Neural cell (in vitro differentiated cells): ENCODE results near the gene PCNX1. TPM values are rescaled to one million over a fixed set of nuclear protein-coding genes. Genes with fewer than 3 reads are reported as not detected.
"Not testable (repeated sequence)": the region's sequence is repeated elsewhere in the genome, so short reads cannot be mapped to it uniquely, and the experiment has no call there.

Source experiments
- H2AFZ ChIP-seq: fragments of 200-600, 300-800 bp; sonication (generic), shearing (Covaris generic); 2 replicates; pipeline ENCODE4 v1.6.0; 2014; ENCODE audit warnings: low read depth, mild to moderate bottlenecking, antibody characterized with exemption, low read length, moderate library complexity
- H3F3A ChIP-seq: fragments of 200-600 bp; shearing (Covaris generic); 2 replicates; pipeline ENCODE4 v1.6.1; 2016; ENCODE audit warnings: mild to moderate bottlenecking, moderate library complexity, mixed read lengths, antibody characterized with exemption, low read length; ENCODE audit not compliant: insufficient read depth, poor library complexity, severe bottlenecking
- H3K27ac ChIP-seq: fragments of 200-600, 300-800 bp; sonication (generic), shearing (Covaris generic); 2 replicates; pipeline ENCODE4 v1.5.1; 2014; ENCODE audit warnings: mild to moderate bottlenecking, low read length, moderate library complexity
- H3K27me3 ChIP-seq: fragments of 300-800, 200-600 bp; sonication (generic), shearing (Covaris generic); 2 replicates; pipeline ENCODE4 v1.6.0; 2014; ENCODE audit warnings: mild to moderate bottlenecking, low read depth, low read length, moderate library complexity; ENCODE audit not compliant: insufficient read depth
- H3K36me3 ChIP-seq: fragments of 300-800, 200-600 bp; sonication (generic), shearing (Covaris generic); 2 replicates; pipeline ENCODE4 v1.5.1; 2014; ENCODE audit warnings: mild to moderate bottlenecking, antibody characterized with exemption, low read length, moderate library complexity; ENCODE audit not compliant: insufficient read depth
- H3K4me2 ChIP-seq: fragments of 300-800, 200-600 bp; sonication (generic), shearing (Covaris generic); 2 replicates; pipeline ENCODE4 v1.6.0; 2014; ENCODE audit warnings: mild to moderate bottlenecking, low read length
- H3K4me3 ChIP-seq: fragments of 300-800, 200-600 bp; sonication (generic), shearing (Covaris generic); 2 replicates; pipeline ENCODE4 v1.5.1; 2014; ENCODE audit warnings: mild to moderate bottlenecking, low read length, moderate library complexity
- H3K79me2 ChIP-seq: fragments of 200-600 bp; shearing (Covaris generic); replicated peaks from 2 replicates; pipeline ENCODE4 v1.6.0; 2014; ENCODE audit warnings: mild to moderate bottlenecking, low read length, moderate library complexity; ENCODE audit not compliant: insufficient read depth
- H3K9ac ChIP-seq: fragments of 300-800, 200-600 bp; sonication (generic), shearing (Covaris generic); 2 replicates; pipeline ENCODE4 v1.6.1; 2016; ENCODE audit warnings: mild to moderate bottlenecking, low read length, mixed read lengths
- H3K9me2 ChIP-seq: fragments of 200-600 bp; shearing (Covaris generic); 2 replicates; pipeline ENCODE4 v1.6.1; 2016; ENCODE audit warnings: mild to moderate bottlenecking, low read length, mixed read lengths; ENCODE audit not compliant: insufficient read depth
- H3K9me3 ChIP-seq: fragments of 200-600, 300-800 bp; sonication (generic), shearing (Covaris generic); 2 replicates; pipeline ENCODE4 v1.6.1; 2016; ENCODE audit warnings: mild to moderate bottlenecking, mixed run types, low read length, moderate library complexity, mixed read lengths
- H4K20me1 ChIP-seq: fragments of 200-600 bp; shearing (Covaris generic); 2 replicates; pipeline ENCODE4 v1.6.1; 2016; ENCODE audit warnings: mild to moderate bottlenecking, mixed run types; ENCODE audit not compliant: insufficient read depth
- CTCF ChIP-seq: fragments of 450-650 bp; IDR thresholded peaks from 2 replicates; pipeline ENCODE4 v1.5.1; 2014; ENCODE audit warnings: antibody characterized with exemption, mild to moderate bottlenecking, moderate library complexity; ENCODE audit not compliant: poor library complexity, severe bottlenecking
- EP300 ChIP-seq: fragments of 450-650 bp; conservative IDR thresholded peaks from 2 replicates; pipeline ENCODE4 v1.6.1; 2014; ENCODE audit warnings: antibody characterized with exemption, mild to moderate bottlenecking, moderate library complexity; ENCODE audit not compliant: poor library complexity, severe bottlenecking
- EZH2 ChIP-seq: fragments of 200-600, 300-800 bp; shearing (Covaris generic), sonication (generic); IDR thresholded peaks from 2 replicates; pipeline ENCODE4 v1.6.1; 2014; ENCODE audit warnings: antibody characterized with exemption, low read length, borderline replicate concordance, mild to moderate bottlenecking; ENCODE audit not compliant: insufficient read depth, poor library complexity, severe bottlenecking
- MXI1 ChIP-seq: fragments of 450-650 bp; conservative IDR thresholded peaks from 2 replicates; pipeline ENCODE4 v1.6.1; 2014; ENCODE audit warnings: antibody characterized with exemption, mild to moderate bottlenecking; ENCODE audit not compliant: poor library complexity, severe bottlenecking
- POLR2AphosphoS5 ChIP-seq: IDR thresholded peaks from 2 replicates; pipeline ENCODE4 v1.6.1; 2012
- RAD21 ChIP-seq: fragments of 450-650 bp; conservative IDR thresholded peaks from 2 replicates; pipeline ENCODE4 v1.6.1; 2014; ENCODE audit warnings: antibody characterized with exemption, mild to moderate bottlenecking, moderate library complexity
- REST ChIP-seq: IDR thresholded peaks from 2 replicates; pipeline ENCODE4 v1.6.1; 2012; ENCODE audit warnings: borderline replicate concordance
- SMC3 ChIP-seq: fragments of 450-650 bp; conservative IDR thresholded peaks from 2 replicates; pipeline ENCODE4 v1.6.1; 2014; ENCODE audit warnings: antibody characterized with exemption, mild to moderate bottlenecking, moderate library complexity; ENCODE audit not compliant: poor library complexity
- TAF1 ChIP-seq: IDR thresholded peaks from 2 replicates; pipeline ENCODE4 v1.6.1; 2012; ENCODE audit warnings: low read depth
- polyA plus RNA-seq: library from polyadenylated mRNA; depleted of rRNA; stranded (reverse); fragments of >200 nt; gene quantifications from 2 replicates; pipeline ENCODE4 v1.2.3, GENCODE V29; 2014

The PCNX1 gene
- polyA plus RNA-seq, 1 donor from 2014 or later: 23.7 TPM

- Histone ChIP-seq H3K4me3 (no peak overlapping the region), H3K79me2 (peaks cover 40% of the 10 kb centered on the region), H3K9ac (no peak overlapping the region), H2AFZ (no peak overlapping the region), H3F3A (no peaks in the 10 kb centered on the region), H3K36me3 (no peaks in the 10 kb centered on the region), H4K20me1 (no peaks in the 10 kb centered on the region), H3K9me3 (no peaks in the 10 kb centered on the region), H3K27ac (no peak overlapping the region), H3K9me2 (no peaks in the 10 kb centered on the region), H3K4me2 (no peak overlapping the region), H3K27me3 (no peaks in the 10 kb centered on the region)
- TF ChIP-seq REST (no peak), CTCF (no peak), SMC3 (no peak), RAD21 (no peak), EP300 (no peak), MXI1 (no peak), POLR2AphosphoS5 (no peak), EZH2 (no peak), TAF1 (no peak)
Observed at GRCh38 chr14:70935135-70935534, 27.9 kb downstream of the PCNX1 start.

- H2AFZ ChIP-seq, H3K4me3 ChIP-seq, H3K4me2 ChIP-seq, H3K9me2 ChIP-seq, H3F3A ChIP-seq, H3K36me3 ChIP-seq, H3K9ac ChIP-seq, H3K27ac ChIP-seq, H3K9me3 ChIP-seq, H3K27me3 ChIP-seq, H4K20me1 ChIP-seq: not testable (repeated sequence)
- peaks cover 29% of the 10 kb centered on the region for H3K79me2 ChIP-seq
Observed at GRCh38 chr14:70939693-70940092, 32.4 kb downstream of the PCNX1 start.

- H3K27ac ChIP-seq, H3K36me3 ChIP-seq, H3K9ac ChIP-seq, H3K4me3 ChIP-seq, H3F3A ChIP-seq, H3K27me3 ChIP-seq, H4K20me1 ChIP-seq, H2AFZ ChIP-seq, H3K9me2 ChIP-seq, H3K9me3 ChIP-seq, H3K4me2 ChIP-seq: not testable (repeated sequence)
- peaks cover 34% of the 10 kb centered on the region for H3K79me2 ChIP-seq
Observed at GRCh38 chr14:70941637-70942341, 34.5 kb downstream of the PCNX1 start.
